ENCODE data around the gene SLC35G1. TPM values are rescaled to one million over a fixed set of nuclear protein-coding genes. Genes with fewer than 3 reads are reported as not detected.

Gene SLC35G1
- total RNA-seq, 1 experiment from 2014 or later = 5.1 TPM

DNA sequence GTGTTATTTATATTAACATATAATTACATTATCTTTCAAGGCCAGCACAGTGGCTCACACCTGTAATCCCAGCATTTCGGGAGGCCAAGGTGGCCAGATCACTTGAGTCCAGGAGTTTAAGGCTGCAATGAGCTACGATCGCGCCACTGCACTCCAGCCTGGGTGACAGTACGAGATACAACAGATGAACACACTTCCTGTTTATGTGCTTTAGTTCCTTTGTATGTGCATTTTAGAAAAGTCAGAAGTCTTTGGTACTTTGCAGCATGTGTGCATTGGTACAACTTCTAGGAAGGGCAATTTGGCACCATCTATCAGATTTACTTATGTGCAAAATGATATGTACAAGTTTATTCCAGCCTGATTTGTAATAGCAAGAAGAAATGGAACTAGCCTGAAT lies 13.3 kb downstream of the SLC35G1 start:
- no peak overlapping the region for H3K27ac Mint-ChIP-seq
- TF ChIP-seq OVOL2 (CRISPR knock-in tag; IDR thresholded peaks at IDR 0.05; ENCODE audit: borderline replicate concordance) (no peak), ZNF121 (CRISPR knock-in tag; IDR thresholded peaks at IDR 0.05) (no peak)
- TF ChIP-seq, protein P1, sequence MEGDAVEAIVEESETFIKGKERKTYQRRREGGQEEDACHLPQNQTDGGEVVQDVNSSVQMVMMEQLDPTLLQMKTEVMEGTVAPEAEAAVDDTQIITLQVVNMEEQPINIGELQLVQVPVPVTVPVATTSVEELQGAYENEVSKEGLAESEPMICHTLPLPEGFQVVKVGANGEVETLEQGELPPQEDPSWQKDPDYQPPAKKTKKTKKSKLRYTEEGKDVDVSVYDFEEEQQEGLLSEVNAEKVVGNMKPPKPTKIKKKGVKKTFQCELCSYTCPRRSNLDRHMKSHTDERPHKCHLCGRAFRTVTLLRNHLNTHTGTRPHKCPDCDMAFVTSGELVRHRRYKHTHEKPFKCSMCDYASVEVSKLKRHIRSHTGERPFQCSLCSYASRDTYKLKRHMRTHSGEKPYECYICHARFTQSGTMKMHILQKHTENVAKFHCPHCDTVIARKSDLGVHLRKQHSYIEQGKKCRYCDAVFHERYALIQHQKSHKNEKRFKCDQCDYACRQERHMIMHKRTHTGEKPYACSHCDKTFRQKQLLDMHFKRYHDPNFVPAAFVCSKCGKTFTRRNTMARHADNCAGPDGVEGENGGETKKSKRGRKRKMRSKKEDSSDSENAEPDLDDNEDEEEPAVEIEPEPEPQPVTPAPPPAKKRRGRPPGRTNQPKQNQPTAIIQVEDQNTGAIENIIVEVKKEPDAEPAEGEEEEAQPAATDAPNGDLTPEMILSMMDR (IDR thresholded peaks at IDR 0.05) = no peak
- no peak overlapping the region for H3K4me3 Mint-ChIP-seq
- ATAC-seq = no peak
- no peak for DNase-seq (ENCODE audit: low spot score)
- no peaks in the 10 kb centered on the region for H3K9me3 Mint-ChIP-seq
- CTCF ChIA-PET = interaction anchor here (1.1 to 4.1 kb wide), 3 partner anchors 10 to 162 kb away, joined by 3 to 22 read pairs (median 4); partner anchors contain the start of gene SLC35G1
- POLR2A ChIA-PET = no interaction called here
- H3K4me1 Mint-ChIP-seq = no peaks in the 10 kb centered on the region
- H3K36me3 Mint-ChIP-seq = no peaks in the 10 kb centered on the region
- no peaks in the 10 kb centered on the region for H3K27me3 Mint-ChIP-seq (ENCODE audit: low read depth)

GRCh38 chr10:93911866-93912265 lies 18.1 kb downstream of the SLC35G1 start:
- DNase-seq (ENCODE audit: low spot score) = no peak
- Mint-ChIP-seq H3K27me3 (ENCODE audit: low read depth) (no peaks in the 10 kb centered on the region), H3K36me3 (peaks cover 4% of the 10 kb centered on the region; the same call in 1 of the 2 replicates), H3K27ac (no peak overlapping the region), H3K9me3 (no peaks in the 10 kb centered on the region), H3K4me1 (peaks cover 8% of the 10 kb centered on the region), H3K4me3 (no peak overlapping the region)
- CTCF ChIA-PET = interaction anchor here (1.1 kb wide), 1 partner anchor 10 kb away, joined by 3 read pairs; no protein-coding TSS in a partner anchor
- POLR2A ChIA-PET = no interaction called here
- ATAC-seq = no peak
- TF ChIP-seq ESRRA (CRISPR knock-in tag; IDR thresholded peaks at IDR 0.05; ENCODE audit: borderline replicate concordance) = no peak

- H3K36me3 Mint-ChIP-seq = peaks cover 4% of the 10 kb centered on the region; the same call in 1 of the 2 replicates
- TF ChIP-seq, protein P2, sequence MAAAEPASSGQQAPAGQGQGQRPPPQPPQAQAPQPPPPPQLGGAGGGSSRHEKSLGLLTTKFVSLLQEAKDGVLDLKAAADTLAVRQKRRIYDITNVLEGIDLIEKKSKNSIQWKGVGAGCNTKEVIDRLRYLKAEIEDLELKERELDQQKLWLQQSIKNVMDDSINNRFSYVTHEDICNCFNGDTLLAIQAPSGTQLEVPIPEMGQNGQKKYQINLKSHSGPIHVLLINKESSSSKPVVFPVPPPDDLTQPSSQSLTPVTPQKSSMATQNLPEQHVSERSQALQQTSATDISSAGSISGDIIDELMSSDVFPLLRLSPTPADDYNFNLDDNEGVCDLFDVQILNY (CRISPR knock-in tag; IDR thresholded peaks at IDR 0.05) = no peak
- TF ChIP-seq, protein P3, sequence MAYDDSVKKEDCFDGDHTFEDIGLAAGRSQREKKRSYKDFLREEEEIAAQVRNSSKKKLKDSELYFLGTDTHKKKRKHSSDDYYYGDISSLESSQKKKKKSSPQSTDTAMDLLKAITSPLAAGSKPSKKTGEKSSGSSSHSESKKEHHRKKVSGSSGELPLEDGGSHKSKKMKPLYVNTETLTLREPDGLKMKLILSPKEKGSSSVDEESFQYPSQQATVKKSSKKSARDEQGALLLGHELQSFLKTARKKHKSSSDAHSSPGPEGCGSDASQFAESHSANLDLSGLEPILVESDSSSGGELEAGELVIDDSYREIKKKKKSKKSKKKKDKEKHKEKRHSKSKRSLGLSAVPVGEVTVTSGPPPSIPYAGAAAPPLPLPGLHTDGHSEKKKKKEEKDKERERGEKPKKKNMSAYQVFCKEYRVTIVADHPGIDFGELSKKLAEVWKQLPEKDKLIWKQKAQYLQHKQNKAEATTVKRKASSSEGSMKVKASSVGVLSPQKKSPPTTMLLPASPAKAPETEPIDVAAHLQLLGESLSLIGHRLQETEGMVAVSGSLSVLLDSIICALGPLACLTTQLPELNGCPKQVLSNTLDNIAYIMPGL (CRISPR knock-in tag; IDR thresholded peaks at IDR 0.05) = no peak
- TF ChIP-seq TEAD4 (CRISPR knock-in tag; IDR thresholded peaks at IDR 0.05) = no peak
- TF ChIP-seq ZNF671 (CRISPR knock-in tag; IDR thresholded peaks at IDR 0.05) = no peak
- no peak for TF ChIP-seq GTF2I (CRISPR knock-in tag; conservative IDR thresholded peaks at IDR 0.05)
- TF ChIP-seq SP1 (CRISPR knock-in tag; conservative IDR thresholded peaks at IDR 0.05) = no peak
- TF ChIP-seq ZNF121 (CRISPR knock-in tag; IDR thresholded peaks at IDR 0.05) = no peak
- TF ChIP-seq ATF1 (CRISPR knock-in tag; IDR thresholded peaks at IDR 0.05) = no peak
- no peak for TF ChIP-seq RORB (CRISPR knock-in tag; IDR thresholded peaks at IDR 0.05)
- H3K27ac Mint-ChIP-seq = no peak overlapping the region
- peaks cover 11% of the 10 kb centered on the region for H3K4me1 Mint-ChIP-seq
- no peaks in the 10 kb centered on the region for H3K9me3 Mint-ChIP-seq
- H3K27me3 Mint-ChIP-seq (ENCODE audit: low read depth) = no peaks in the 10 kb centered on the region
- no peak for DNase-seq (ENCODE audit: low spot score)
- CTCF ChIA-PET = interaction anchor here (1.1 kb wide), 1 partner anchor 9 kb away, joined by 3 read pairs; no protein-coding TSS in a partner anchor
- ATAC-seq = no peak
- POLR2A ChIA-PET = no interaction called here
- H3K4me3 Mint-ChIP-seq = no peak overlapping the region
These were observed 18.7 kb downstream of the SLC35G1 start for GRCh38 chr10:93912444-93912843.

DNA sequence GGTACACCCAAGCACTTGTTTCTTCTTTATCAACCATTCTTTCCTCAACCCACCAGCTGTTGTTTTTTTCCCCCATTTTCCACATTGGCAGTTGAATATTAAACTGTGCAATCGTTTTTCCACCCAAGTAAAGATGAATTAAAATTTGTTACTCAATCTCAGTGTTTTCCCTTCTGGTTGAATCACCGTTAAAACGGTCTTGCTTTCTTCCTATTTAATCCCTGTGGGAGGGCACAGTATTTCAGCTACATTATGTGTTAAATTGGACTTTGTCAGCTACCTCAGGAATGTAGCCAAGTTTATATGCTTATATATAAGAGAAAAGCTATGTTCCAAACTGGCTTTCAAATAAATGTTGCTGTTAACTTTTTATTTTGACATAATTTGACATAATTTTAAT lies 19.9 kb downstream of the SLC35G1 start:
- ATAC-seq (no peak), DNase-seq (ENCODE audit: low spot score) (no peak)
- Mint-ChIP-seq H3K27ac (no peak overlapping the region), H3K4me3 (no peak overlapping the region), H3K9me3 (no peaks in the 10 kb centered on the region), H3K4me1 (peaks cover 11% of the 10 kb centered on the region), H3K27me3 (ENCODE audit: low read depth) (no peaks in the 10 kb centered on the region), H3K36me3 (peaks cover 4% of the 10 kb centered on the region; the same call in 1 of the 2 replicates)
- ChIA-PET POLR2A (no interaction called here), CTCF (no interaction called here)
- no peak for TF ChIP-seq ZNF532 (CRISPR knock-in tag; IDR thresholded peaks at IDR 0.05; ENCODE audit: borderline replicate concordance)
- no peak for TF ChIP-seq ZNF317 (CRISPR knock-in tag; IDR thresholded peaks at IDR 0.05; ENCODE audit: borderline replicate concordance, low read depth)
- TF ChIP-seq RORB (CRISPR knock-in tag; IDR thresholded peaks at IDR 0.05) = no peak
- TF ChIP-seq, protein P4, sequence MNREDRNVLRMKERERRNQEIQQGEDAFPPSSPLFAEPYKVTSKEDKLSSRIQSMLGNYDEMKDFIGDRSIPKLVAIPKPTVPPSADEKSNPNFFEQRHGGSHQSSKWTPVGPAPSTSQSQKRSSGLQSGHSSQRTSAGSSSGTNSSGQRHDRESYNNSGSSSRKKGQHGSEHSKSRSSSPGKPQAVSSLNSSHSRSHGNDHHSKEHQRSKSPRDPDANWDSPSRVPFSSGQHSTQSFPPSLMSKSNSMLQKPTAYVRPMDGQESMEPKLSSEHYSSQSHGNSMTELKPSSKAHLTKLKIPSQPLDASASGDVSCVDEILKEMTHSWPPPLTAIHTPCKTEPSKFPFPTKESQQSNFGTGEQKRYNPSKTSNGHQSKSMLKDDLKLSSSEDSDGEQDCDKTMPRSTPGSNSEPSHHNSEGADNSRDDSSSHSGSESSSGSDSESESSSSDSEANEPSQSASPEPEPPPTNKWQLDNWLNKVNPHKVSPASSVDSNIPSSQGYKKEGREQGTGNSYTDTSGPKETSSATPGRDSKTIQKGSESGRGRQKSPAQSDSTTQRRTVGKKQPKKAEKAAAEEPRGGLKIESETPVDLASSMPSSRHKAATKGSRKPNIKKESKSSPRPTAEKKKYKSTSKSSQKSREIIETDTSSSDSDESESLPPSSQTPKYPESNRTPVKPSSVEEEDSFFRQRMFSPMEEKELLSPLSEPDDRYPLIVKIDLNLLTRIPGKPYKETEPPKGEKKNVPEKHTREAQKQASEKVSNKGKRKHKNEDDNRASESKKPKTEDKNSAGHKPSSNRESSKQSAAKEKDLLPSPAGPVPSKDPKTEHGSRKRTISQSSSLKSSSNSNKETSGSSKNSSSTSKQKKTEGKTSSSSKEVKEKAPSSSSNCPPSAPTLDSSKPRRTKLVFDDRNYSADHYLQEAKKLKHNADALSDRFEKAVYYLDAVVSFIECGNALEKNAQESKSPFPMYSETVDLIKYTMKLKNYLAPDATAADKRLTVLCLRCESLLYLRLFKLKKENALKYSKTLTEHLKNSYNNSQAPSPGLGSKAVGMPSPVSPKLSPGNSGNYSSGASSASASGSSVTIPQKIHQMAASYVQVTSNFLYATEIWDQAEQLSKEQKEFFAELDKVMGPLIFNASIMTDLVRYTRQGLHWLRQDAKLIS (CRISPR knock-in tag; IDR thresholded peaks at IDR 0.05; ENCODE audit: borderline replicate concordance) = no peak
- no peak for TF ChIP-seq USF1 (CRISPR knock-in tag; IDR thresholded peaks at IDR 0.05)

All from WTC11 (cell line).